Endothelial cell of hepatic sinusoid (primary cell): ENCODE measurements around the gene DAZAP1.

Source experiments
- in situ Hi-C: cut with HindIII; loops from 2 replicates; pipeline ENCODE4 v1.10.0; 2017; ENCODE audit warnings: low sequenced_read_pairs

Gene DAZAP1

DNA sequence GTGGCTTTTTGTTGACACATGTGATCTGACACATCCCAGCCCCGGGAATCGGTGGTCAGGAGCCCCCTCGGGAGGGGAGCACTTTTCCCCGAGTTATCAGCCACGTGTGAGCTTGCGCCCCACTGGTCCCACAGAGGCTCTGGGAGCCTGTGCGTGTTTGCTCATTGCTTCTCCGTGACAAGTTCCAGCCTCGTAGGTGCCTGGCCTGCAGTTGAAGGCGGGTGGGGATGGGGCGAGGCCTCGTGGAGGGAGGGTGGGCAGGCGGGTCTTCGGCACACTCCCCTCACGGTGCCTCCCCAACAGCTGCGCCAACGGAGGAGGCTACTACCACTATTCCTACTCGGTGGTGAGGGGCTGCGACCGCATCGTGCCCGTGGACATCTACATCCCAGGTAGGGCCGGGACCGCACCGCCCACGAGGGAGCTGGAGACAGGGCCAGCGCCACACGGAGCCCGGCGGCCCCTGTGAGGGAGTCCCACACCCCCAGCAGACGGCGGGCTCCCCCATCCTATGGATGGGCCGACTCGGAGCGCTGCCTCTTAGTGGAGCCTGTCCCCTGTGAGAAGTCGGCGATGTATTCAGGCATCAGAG is 14.4 kb upstream of the DAZAP1 start:
- in situ Hi-C loops: no loop called here

DNA sequence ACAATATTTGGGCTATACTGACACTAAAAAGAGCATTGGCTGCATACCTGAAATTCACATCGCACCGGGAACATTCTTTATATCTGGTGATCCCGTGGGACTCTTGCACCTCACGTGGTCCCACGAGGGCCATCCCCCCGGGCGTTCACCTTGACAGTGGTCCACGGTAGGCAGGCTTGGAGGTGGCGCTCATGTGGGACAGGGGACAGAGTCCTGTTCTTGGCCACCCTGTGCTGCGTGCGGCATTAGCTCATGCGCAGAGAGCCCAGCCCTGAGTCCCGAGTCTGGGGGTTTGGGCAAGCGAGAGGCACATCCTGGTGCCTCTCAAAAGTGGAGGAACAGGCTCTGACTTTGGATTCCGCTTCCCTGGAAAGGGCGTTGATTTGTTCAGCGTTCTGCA is 13.5 kb upstream of the DAZAP1 start:
- in situ Hi-C loops: no loop called here

DNA sequence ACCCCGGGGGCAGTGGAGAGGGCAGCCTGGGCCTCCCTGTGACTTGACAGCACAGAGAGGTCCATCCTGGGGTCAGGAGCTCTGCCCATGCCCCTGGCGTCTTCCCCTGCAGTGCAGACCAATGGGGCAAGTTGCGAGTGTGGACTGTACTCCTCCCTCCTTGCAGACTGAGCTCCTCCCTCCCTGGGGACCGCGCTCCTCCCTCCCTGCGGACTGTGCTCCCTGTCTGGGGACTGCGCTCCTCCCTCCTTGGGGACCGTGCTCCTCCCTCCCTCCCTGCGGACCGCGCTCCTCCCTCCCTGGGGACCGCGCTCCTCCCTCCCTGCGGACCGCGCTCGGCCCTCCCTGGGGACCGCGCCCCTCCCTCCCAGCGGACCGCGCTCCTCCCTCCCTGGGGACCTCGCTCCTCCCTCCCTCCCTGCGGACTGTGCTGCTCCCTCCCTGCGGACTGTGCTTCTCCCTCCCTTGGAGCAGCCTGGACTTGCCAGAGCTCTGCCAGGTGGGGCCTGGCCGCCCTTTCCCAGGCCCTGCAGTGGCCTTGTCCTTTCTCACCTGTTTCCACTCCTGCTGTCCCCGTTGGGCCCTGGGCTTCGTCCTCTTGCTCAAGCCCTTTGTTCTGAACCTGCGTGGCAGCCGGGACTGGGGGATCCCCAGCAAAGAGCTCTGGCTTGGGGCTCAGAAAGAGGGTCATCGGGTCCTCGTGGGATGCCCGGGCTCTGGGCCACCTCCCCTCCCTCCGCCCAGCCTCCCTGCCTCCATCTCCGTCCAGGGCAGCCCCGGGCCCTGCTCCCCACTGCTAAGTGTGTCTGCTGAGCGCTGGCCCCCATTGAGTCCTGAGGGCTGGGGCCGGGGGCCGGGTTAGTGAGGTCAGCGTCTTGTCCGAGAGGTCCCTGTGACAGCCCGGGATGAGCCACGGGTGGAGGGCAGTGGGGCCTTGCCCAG is 12.9 kb upstream of the DAZAP1 start:
- in situ Hi-C loops: loop anchor here (5.0 kb wide), 1 partner anchor 72 kb away; no protein-coding TSS in a partner anchor

DNA sequence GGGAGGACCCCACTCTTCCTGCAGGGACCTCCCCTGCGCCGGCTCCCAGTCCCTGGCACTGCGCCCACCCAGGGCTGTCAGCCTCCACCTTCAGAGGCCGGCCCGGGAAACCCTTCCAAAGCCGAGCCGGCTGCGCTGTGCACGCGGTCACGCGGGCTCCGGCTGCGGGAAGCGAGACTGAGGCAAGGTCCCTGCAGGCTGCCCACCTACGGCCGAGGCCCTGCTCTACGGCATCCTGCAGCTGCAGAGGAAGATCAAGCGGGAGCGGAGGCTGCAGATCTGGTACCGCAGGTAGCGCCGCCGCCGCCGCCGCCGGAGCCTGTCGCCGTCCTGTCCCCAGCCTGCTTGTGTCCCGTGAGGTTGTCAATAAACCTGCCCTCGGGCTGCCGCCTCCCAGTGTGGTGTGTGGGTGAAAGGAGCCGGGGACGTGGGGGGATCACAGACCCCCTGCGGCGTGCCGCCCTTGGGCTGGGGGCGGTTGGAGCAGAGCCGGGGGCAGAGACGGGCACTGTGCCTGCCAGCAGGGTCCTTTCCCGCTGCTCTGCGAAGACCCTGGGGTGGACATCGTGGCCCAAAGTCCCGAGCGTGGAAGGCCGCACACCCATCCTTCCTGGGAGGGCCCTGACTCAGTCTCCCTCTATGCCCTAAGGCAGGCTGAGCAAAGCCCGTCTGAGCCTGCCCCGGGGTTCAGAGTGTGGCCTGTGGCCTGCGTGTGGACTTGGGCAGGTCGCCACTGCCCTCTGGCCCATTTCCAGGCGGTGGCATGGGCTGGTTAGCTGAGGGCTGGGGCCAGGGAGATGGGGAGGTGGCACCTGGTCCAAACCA is 12.0 kb upstream of the DAZAP1 start:
- in situ Hi-C loops: loop anchor here (5.0 kb wide), 1 partner anchor 73 kb away; no protein-coding TSS in a partner anchor

DNA sequence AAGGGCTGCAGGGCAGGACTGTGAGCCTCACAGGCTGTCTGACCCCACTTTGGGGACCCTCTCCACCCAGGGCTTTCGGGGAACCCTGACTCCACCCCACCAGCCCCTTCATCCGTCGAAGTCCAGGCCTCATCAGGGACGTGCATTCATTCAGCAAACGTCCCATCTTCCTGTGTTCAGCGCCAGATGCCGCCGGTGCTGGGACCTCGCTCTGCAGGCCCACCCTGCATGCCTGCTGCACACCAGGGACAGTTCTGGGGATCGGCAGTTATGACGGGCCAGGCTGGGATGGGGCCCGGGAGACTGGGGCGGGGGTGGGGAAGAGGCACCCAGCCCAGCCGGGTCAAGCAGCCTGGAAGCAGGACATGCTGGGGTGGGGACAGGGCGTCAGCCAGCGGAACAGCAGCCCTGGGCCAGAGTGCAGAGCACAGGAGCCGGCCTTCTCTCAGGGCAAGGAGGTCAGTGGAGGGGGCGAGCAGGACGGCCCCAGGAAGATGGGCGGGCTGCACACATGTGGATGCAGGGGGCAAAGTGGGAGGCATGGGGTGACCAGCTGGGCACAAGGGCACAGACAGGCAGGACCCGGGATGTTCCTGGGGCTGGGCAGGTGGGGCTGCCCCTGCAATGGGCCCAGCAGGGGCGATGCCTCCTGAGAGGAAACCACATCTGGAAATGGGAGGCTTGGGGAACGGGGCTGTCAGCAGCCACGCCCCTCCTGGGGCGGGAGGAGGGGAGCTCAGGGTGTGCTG is 11.2 kb upstream of the DAZAP1 start:
- in situ Hi-C loops: loop anchor here (5.0 kb wide), 1 partner anchor 74 kb away; no protein-coding TSS in a partner anchor

DNA sequence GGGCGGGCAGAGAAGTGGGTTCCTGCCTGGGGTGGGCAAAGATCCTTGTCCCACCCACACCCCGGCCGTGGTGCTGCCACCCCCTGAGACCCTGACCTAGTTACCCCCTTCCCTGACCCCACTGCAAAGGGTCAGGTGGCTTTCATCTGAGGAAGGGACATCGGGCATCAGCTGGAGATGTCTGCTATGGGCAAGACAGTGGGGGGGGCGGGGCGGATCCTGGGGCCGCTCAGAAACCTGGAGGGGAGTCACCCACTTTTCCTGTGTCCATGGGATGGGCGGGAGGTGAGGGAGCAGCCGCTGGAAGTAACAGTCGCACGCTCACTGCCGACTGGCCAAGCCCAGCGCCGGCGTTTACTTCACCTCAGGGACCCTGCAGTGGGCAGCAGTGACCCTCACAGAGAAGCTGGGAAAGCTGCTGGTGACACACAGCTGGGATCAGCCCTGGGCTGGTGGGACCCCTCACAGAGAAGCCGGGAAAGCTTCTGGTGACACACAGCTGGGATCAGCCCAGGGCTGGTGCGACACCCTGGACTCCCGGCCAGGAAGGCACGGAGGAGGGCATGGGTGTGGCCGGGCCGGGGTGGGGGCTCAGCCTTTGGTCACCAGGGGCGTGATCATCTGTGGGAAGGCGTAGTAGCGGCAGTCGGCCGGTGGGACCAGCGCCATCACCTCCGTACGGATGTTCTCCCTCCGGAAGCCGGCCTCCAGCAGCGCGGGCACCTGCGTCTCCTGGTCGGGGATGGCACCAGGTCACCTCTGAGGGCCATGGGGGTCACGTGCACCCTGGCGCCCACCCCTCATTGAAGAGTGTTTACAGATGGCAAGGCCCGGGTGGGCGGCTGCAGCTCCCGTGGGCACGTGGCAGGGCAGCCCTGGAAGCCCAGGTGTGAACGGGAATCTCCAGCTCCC is 10.4 kb upstream of the DAZAP1 start:
- in situ Hi-C loops: loop anchor here (5.0 kb wide), 1 partner anchor 75 kb away; no protein-coding TSS in a partner anchor

DNA sequence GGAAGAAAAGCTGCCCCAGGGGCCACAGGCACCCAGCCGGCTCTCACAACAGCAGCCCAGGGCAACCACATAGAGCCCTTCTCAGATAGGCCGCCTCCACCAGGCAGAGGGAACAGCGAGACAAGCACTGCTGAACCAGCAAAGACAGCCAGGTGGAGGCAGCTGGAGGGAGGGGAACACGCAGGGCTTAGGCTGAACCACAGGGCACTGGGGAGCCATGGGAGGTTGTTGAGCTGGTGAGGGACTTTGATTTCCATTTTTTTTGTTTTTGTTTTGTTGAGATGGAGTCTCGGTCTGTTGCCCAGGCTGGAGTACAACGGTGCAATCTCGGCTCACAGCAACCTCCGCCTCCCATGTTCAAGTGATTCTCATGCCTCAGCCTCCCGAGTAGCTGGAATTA is 9.5 kb upstream of the DAZAP1 start:
- in situ Hi-C loops: loop anchor here (5.0 kb wide), 1 partner anchor 76 kb away; no protein-coding TSS in a partner anchor

DNA sequence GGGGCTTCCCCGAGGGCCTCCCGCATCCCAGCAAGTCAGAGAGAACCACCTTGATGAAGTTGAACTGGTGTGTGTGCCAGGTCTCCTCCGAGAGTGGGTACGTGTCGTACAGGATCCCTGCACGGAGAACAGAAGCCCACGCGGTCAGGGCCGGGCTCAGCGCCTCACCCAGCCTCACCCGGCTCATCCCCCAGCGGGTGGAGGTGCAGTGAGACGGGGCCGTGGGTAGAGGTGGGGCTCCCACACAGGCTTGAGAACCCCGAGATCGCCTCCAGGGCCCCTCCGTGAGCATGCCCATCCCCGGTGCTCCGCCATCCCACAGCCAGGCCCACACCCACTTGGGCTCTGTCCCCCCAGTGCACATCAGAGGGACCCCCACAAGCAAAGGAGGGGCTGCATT is 8.3 kb upstream of the DAZAP1 start:
- in situ Hi-C loops: loop anchor here (5.0 kb wide), 1 partner anchor 77 kb away; no protein-coding TSS in a partner anchor

DNA sequence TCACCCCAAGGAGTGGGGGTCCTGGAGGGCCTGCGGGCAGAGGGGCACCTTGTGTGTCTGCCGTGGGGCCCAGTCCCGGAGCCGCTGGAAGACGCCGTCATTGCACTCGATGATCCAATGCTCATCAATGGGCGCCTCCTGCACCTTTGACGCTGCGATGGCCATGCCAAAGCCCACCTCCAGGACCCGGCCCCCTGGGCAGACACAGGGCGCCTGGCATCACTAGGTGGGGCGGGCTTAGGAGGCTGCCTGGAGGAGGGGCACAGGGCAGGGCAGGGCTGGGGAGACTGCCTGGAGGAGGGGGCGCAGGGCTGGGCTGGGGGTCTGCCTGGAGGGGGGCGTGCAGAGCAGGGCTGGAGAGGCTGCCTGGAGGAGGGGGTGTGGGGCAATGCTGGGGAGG is 7.6 kb upstream of the DAZAP1 start:
- in situ Hi-C loops: loop anchor here (5.0 kb wide), 1 partner anchor 77 kb away; no protein-coding TSS in a partner anchor

DNA sequence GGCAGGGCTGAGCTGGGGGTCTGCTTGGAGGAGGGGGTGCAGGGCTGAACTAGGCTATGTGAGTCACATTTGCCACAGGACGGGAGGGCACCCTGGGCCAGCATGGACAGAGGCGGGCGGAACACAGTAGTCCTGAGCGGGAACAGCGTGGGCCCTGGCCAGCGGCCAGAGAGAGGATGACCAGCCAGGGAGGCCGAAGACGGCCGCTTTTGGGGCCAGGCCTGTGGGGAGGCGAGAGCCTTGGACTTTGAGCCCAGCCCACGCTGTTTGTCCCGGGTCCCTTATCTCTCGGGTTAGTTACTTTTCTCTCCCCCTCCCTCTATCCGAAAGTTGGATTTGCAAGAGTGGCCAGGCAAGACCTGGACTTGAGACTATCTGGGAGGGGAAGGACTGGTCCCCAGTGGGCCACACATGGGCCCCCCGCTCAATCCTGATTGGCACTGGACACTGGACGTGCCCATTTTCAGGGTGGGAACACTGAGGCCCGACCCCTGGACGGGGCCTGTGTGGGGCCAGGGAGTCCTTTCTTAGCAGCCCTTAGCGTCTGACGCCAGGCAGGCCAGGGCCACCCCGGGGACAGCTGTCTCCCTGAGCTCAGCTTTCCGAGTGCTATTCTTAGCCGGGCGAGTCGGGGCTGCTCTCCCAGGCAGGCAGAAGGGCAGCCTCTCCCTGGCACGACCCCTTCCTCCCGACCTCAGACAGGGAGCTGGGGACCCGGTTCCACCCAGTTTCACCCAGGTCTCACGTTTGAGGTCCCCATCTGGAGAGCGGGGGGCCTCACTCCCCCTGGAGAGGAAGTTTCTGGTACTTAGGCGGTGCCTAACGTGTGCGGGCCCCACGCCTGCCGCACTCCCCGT is 6.9 kb upstream of the DAZAP1 start:
- in situ Hi-C loops: no loop called here

DNA sequence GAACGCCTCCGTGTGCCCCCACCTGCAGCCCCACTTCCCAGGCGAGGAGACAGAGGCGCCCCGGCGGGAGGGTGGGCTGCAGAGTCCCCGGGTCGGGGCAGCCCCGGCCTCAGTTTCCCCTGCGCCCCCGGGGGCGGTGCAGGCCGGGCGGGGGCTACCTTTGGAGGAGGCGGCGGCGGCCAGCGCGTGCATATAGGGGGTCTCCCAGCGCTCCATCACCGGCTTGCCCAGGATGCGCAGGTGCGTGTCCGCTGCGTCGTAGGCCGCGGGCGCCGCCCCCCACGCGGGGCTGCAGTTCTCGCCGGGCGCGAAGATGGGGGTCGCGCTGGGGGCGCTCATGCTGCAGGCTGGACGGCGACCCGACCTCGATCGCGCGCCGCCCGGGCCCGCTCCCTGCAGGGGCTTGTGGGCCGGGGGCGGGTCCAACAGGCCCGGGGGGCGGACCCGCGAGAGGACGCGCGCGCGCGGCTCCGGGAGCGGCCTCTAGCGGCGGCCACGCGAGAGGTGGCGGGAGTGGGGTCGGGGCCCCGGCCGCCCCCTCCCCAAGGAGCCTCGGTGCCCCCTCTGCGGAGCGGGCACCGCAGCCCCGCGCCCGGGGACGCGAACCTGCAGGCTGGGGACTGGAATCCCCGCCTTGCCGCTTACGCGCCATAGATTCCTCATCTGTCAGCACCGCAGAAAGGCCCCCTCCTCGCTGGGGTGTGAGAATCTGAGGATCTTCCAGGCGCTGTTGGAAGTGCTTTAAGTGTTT is 6.1 kb upstream of the DAZAP1 start, which contains the start of gene GAMT:
TSS of gene GAMT (minus strand) at position 405 of the 751 bp plus-strand sequence. CDS start at position 339, 66 bp downstream.
- in situ Hi-C loops: no loop called here

DNA sequence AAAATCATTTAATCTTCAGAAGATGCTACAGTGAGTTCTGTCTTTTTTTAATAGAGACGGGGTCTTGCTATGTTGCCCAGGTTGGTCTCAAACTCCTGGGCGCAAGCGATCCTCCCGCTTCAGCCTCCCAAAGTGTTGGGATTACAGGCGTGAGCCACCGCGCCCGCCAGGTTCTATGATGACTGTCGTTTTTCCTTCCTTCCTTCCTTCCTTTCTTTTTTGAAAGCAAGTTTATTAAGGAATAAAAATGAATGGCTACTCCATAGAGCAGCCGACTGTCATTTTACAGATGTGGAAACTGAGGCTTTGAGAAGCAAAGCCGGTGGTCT is 5.5 kb upstream of the DAZAP1 start:
- in situ Hi-C loops: no loop called here

DNA sequence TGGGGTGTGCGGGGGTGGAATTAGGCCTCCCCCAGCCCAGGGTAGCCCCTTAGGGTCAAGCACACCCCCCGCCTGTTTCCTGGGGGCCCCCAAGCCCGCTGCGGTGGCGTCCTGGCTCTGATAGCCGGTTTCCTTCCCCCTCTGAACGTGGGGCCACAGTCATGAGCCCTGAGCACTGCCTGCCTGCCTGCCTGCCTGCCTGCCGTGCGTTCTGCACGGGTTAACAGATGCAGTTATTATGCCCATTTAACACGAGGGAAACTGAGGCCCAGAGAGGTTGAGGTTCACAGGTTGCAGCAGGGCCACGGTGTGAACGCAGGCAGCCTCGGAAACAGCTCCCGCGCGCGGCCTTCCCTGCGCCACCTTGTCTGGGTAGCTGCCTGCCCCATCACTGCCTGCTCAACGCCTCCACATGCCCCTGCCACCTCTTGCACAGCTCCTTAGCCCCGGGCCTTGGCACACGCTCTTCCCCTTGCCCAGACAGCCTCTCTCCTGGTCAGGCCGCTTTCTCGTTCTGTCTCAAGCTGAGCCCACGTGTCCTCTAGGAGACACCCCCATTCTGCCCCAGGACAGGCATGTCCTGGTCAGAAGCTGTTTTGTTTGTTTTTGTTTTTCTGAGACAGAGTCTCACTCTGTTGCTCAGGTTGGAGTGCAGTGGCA is 4.8 kb upstream of the DAZAP1 start:
- in situ Hi-C loops: no loop called here

DNA sequence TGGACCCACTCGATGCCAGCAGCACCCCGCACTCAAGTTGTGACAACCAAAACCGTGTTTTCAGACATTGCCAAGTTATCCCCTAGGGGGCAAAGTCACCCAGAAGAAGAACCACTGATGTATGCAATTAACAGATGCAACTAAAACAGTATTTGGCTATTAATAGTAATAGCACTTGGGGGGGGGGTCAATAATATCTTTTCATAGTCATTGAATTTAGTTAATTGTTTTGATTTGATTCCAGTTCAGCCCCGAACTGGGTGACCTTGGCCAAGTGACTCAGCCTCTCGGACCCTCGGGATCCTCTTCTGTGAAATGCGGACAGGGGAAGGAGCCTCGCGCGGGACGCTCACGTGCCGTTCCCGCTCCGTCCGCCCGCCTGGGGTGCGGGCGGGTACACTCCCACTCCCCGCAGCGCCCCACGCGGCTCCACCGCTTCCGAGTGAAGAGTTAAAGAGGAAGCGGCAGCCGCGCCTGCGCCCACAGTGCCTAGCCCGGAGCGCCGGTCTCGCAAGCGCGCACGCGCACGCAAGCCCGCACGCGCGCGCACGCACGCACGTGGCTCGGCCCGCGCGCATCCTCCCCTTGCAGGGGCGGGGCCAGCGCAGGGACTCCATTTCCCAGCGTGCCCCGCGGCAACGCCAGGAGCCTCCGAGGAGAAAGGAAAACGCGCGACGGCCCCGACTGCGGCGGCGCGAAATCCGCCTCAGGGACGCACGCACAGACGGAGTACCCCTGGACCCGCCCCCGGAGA is 435 bp upstream of the DAZAP1 start:
- in situ Hi-C loops: no loop called here

DNA sequence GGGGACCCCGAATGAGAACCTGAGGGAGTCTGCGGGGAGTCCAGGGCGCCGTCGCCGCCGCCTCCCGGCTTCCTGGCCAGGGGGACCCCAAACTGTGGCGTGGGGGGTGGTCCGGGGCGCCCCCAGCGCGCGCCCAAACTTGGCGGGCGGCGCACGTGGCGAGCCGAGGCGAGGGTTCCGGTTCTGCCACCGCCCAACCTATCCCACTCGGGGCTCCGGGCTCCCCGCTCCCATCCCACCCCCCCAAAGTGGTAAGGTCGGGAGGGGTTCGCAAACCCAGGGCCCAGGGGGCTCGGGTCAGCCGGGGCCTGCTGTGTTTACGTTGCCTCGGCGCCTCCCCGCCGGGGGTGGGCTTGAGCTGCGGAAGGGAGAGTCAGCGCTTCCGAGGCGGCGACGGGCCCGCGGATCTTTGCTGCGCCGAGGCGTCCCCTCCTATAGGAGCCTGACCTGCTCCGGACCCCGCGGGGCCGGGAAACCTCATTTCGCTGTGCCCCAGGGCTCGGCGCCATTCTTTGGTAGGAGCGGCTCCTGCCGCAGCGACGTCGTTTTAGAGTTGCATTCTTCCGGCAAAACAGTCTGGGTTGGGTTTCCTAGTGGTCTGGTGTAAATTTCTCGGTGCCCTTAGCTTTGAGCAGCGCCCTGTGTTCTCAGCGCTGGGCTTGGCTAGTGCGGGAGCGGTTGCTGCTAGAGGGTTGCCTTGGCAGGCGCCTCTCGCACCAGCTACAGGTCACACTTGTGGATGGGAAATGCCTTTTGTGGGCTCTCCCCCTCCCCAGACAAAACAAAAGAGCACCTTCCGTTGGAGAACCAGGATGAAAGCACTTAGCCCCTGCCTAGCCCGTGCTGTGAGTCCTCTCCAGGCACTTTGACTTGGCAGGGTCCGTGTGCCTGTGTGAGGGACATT is 1.2 kb downstream of the DAZAP1 start:
- in situ Hi-C loops: no loop called here
